GM12878 (cell line): ENCODE data around the gene SRA1. TPM values are rescaled to one million over a fixed set of nuclear protein-coding genes. Genes with fewer than 3 reads are reported as not detected.

Experiments
- BHLHE40 ChIP-seq, 2 experiments: fragments of 450-650 bp in 1 of 2; IDR thresholded peaks; 2 replicates each; pipeline ENCODE4 v1.6.1; 2011 to 2017; ENCODE audit warnings: low read depth in 2 of 2, borderline replicate concordance in 1 of 2, improper control_type of control experiment in 1 of 2, low read length in 1 of 2, mild to moderate bottlenecking in 1 of 2
- BRCA1 ChIP-seq: IDR thresholded peaks from 2 replicates; pipeline ENCODE4 v1.6.1; 2011; ENCODE audit warnings: low read depth, low read length, improper control_type of control experiment
- DPF2 ChIP-seq: fragments of 450-650 bp; IDR thresholded peaks from 2 replicates; pipeline ENCODE4 v1.6.1; 2017; ENCODE audit warnings: mild to moderate bottlenecking
- FOXK2 ChIP-seq: fragments of 450-650 bp; IDR thresholded peaks from 2 replicates; pipeline ENCODE4 v1.6.1; 2017; ENCODE audit warnings: mild to moderate bottlenecking, moderate library complexity
- IRF4 ChIP-seq: IDR thresholded peaks from 2 replicates; pipeline ENCODE4 v1.6.1; 2011; ENCODE audit warnings: low read depth, low read length
- NFYA ChIP-seq: IDR thresholded peaks from 2 replicates; pipeline ENCODE4 v1.6.1; 2011; ENCODE audit warnings: low read depth, mild to moderate bottlenecking, low read length, improper control_type of control experiment, borderline replicate concordance
- NRF1 ChIP-seq: conservative IDR thresholded peaks from 2 replicates; pipeline ENCODE4 v1.6.1; 2011; ENCODE audit warnings: mild to moderate bottlenecking, low read depth, low read length, improper control_type of control experiment
- RAD21 ChIP-seq: IDR thresholded peaks from 2 replicates; pipeline ENCODE4 v1.6.1; 2011; ENCODE audit warnings: mild to moderate bottlenecking, low read depth, low read length, moderate library complexity; ENCODE audit not compliant: insufficient read depth
- TCF7 ChIP-seq: IDR thresholded peaks from 2 replicates; pipeline ENCODE4 v1.6.1; 2014; ENCODE audit warnings: antibody characterized with exemption, borderline replicate concordance
- WRNIP1 ChIP-seq: IDR thresholded peaks from 2 replicates; pipeline ENCODE4 v1.6.1; 2011; ENCODE audit warnings: low read depth, low read length, improper control_type of control experiment, borderline replicate concordance
- ZNF622 ChIP-seq: fragments of 450-650 bp; IDR thresholded peaks from 2 replicates; pipeline ENCODE4 v1.6.1; 2017; ENCODE audit warnings: mild to moderate bottlenecking, inconsistent platforms
- ZZZ3 ChIP-seq: IDR thresholded peaks from 2 replicates; pipeline ENCODE4 v1.6.1; 2011; ENCODE audit warnings: low read depth; ENCODE audit not compliant: control insufficient read depth, insufficient read length
- polyA plus RNA-seq, 11 experiments: library from polyadenylated mRNA; depleted of rRNA in 4 of 11; unstranded in 6 of 11; stranded (reverse) in 5 of 11; fragments of >200 nt; fragmentation: Nextera tagmentation in 4 of 11; fragmentation: Illumina TruSeq in 1 of 11; extraction: Ambion mirVana in 4 of 11; extraction: Trizol in 1 of 11; gene quantifications; 1 replicate in 1 of 11; 2 replicates in 10 of 11; pipeline versions ENCODE4 v1.2.1 to v1.2.3, GENCODE V29; 2011 to 2016; ENCODE audit warnings: inconsistent platforms in 2 of 11, missing spikeins in 2 of 11, low read depth in 1 of 11
- total RNA-seq, 4 experiments: library from RNA; depleted of rRNA in 3 of 4; stranded (reverse); fragments of >200 nt in 3 of 4; fragmentation: Illumina TruSeq in 1 of 4; extraction: Trizol in 1 of 4; gene quantifications; 2 replicates each; pipeline versions ENCODE4 v1.2.1 to v1.2.3, GENCODE V29; 2013 to 2021
- TF ChIP-seq, protein P1 (sequence below): fragments of 450-650 bp; IDR thresholded peaks from 2 replicates; pipeline ENCODE4 v1.6.1; 2016; ENCODE audit warnings: mild to moderate bottlenecking, moderate library complexity, borderline replicate concordance
- TF ChIP-seq, protein P2 (sequence below): fragments of 450-650 bp; IDR thresholded peaks from 2 replicates; pipeline ENCODE4 v1.6.1; 2016; ENCODE audit warnings: mild to moderate bottlenecking
- TF ChIP-seq, protein P3 (sequence below), 3 experiments: IDR thresholded peaks in 2 of 3; conservative IDR thresholded peaks in 1 of 3; 2 replicates each; pipeline ENCODE4 v1.5.1; 2011; ENCODE audit warnings: low read depth in 3 of 3, low read length in 3 of 3, mild to moderate bottlenecking in 3 of 3, control low read depth in 2 of 3, moderate library complexity in 2 of 3, inconsistent platforms in 1 of 3, mixed read lengths in 1 of 3; ENCODE audit not compliant: control insufficient read depth in 2 of 3, insufficient read depth in 1 of 3; ENCODE audit errors: extremely low read depth in 1 of 3
- TF ChIP-seq, protein P4 (sequence below): fragments of 450-650 bp; IDR thresholded peaks from 2 replicates; pipeline ENCODE4 v1.6.1; 2018; ENCODE audit warnings: borderline replicate concordance, mild to moderate bottlenecking; ENCODE audit not compliant: partially characterized antibody

Gene SRA1
- total and polyA plus RNA-seq, 10 of the 15 experiments (the other 5 are each of a cell fraction or from before 2014, with no cell fraction given), result 35.3 to 127 (median 56.1) TPM

DNA sequence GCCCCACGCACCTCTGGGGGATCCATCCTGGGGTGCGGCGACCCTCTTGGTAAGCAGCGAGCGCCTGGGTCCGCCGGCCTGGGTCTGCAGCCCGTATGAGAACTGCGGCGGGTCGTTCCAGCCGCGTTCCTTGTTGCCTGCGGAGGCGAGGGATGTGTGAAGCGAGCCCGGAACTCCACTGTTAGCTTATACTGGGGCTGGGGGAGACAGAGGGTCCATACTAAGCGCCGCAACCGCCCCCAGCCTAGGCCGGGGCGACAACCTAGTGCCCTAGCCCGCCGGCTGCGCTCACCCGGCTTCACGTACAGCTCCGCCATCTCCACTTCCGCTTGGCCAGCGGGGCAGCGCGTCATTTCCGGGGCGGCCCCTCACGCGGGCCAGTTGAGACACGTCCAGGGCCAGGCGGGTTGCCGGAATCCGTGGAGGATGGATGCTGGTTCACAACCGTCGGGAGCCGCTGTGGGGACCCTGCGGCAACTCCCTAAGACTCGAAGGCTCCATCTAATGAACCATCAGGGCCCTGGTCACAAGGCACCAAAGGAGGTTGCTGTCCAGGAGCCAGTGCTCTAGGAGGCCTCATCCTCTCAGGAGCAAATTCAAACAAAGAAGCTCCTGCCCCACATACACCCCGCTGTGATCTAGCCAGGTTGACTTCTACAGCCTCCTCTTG is at the start of gene SRA1 (continued):
- TF ChIP-seq NFYA, result no peak
- TF ChIP-seq, protein P1, sequence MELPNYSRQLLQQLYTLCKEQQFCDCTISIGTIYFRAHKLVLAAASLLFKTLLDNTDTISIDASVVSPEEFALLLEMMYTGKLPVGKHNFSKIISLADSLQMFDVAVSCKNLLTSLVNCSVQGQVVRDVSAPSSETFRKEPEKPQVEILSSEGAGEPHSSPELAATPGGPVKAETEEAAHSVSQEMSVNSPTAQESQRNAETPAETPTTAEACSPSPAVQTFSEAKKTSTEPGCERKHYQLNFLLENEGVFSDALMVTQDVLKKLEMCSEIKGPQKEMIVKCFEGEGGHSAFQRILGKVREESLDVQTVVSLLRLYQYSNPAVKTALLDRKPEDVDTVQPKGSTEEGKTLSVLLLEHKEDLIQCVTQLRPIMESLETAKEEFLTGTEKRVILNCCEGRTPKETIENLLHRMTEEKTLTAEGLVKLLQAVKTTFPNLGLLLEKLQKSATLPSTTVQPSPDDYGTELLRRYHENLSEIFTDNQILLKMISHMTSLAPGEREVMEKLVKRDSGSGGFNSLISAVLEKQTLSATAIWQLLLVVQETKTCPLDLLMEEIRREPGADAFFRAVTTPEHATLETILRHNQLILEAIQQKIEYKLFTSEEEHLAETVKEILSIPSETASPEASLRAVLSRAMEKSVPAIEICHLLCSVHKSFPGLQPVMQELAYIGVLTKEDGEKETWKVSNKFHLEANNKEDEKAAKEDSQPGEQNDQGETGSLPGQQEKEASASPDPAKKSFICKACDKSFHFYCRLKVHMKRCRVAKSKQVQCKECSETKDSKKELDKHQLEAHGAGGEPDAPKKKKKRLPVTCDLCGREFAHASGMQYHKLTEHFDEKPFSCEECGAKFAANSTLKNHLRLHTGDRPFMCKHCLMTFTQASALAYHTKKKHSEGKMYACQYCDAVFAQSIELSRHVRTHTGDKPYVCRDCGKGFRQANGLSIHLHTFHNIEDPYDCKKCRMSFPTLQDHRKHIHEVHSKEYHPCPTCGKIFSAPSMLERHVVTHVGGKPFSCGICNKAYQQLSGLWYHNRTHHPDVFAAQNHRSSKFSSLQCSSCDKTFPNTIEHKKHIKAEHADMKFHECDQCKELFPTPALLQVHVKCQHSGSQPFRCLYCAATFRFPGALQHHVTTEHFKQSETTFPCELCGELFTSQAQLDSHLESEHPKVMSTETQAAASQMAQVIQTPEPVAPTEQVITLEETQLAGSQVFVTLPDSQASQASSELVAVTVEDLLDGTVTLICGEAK, result peak; percentile 89
- 0 out of 2 replicates have a peak, but pooled peaks have one; percentile 20 for TF ChIP-seq IRF4
- TF ChIP-seq NRF1, result no peak
- TF ChIP-seq ZZZ3, result no peak
- peak in 1 of 2 experiments; percentile 64; a peak in 2 of 4 replicates for TF ChIP-seq BHLHE40 (IDR thresholded peaks at IDR 0.05; ENCODE audit: borderline replicate concordance in 1 of 2, low read depth in 2 of 2, low read length in 1 of 2)
- no peak for TF ChIP-seq ZNF622
- no peak for TF ChIP-seq BRCA1
- TF ChIP-seq, protein P2, sequence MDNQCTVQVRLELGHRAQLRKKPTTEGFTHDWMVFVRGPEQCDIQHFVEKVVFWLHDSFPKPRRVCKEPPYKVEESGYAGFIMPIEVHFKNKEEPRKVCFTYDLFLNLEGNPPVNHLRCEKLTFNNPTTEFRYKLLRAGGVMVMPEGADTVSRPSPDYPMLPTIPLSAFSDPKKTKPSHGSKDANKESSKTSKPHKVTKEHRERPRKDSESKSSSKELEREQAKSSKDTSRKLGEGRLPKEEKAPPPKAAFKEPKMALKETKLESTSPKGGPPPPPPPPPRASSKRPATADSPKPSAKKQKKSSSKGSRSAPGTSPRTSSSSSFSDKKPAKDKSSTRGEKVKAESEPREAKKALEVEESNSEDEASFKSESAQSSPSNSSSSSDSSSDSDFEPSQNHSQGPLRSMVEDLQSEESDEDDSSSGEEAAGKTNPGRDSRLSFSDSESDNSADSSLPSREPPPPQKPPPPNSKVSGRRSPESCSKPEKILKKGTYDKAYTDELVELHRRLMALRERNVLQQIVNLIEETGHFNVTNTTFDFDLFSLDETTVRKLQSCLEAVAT, result peak; percentile 59; the same call in 1 of the 2 replicates
- TF ChIP-seq DPF2, result 0 out of 2 replicates have a peak, but pooled peaks have one; percentile 54
- no peak for TF ChIP-seq FOXK2
- TF ChIP-seq TCF7, result no peak
- TF ChIP-seq, protein P3, sequence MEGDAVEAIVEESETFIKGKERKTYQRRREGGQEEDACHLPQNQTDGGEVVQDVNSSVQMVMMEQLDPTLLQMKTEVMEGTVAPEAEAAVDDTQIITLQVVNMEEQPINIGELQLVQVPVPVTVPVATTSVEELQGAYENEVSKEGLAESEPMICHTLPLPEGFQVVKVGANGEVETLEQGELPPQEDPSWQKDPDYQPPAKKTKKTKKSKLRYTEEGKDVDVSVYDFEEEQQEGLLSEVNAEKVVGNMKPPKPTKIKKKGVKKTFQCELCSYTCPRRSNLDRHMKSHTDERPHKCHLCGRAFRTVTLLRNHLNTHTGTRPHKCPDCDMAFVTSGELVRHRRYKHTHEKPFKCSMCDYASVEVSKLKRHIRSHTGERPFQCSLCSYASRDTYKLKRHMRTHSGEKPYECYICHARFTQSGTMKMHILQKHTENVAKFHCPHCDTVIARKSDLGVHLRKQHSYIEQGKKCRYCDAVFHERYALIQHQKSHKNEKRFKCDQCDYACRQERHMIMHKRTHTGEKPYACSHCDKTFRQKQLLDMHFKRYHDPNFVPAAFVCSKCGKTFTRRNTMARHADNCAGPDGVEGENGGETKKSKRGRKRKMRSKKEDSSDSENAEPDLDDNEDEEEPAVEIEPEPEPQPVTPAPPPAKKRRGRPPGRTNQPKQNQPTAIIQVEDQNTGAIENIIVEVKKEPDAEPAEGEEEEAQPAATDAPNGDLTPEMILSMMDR (IDR thresholded peaks at IDR 0.05 in 2 of 3, conservative IDR thresholded peaks at IDR 0.05 in 1 of 3; ENCODE audit: control insufficient read depth in 2 of 3, extremely low read depth in 1 of 3, insufficient read depth in 1 of 3, low read depth in 3 of 3, low read length in 3 of 3), result no peak
- TF ChIP-seq RAD21, result no peak
- TF ChIP-seq WRNIP1, result no peak
- TF ChIP-seq, protein P4, sequence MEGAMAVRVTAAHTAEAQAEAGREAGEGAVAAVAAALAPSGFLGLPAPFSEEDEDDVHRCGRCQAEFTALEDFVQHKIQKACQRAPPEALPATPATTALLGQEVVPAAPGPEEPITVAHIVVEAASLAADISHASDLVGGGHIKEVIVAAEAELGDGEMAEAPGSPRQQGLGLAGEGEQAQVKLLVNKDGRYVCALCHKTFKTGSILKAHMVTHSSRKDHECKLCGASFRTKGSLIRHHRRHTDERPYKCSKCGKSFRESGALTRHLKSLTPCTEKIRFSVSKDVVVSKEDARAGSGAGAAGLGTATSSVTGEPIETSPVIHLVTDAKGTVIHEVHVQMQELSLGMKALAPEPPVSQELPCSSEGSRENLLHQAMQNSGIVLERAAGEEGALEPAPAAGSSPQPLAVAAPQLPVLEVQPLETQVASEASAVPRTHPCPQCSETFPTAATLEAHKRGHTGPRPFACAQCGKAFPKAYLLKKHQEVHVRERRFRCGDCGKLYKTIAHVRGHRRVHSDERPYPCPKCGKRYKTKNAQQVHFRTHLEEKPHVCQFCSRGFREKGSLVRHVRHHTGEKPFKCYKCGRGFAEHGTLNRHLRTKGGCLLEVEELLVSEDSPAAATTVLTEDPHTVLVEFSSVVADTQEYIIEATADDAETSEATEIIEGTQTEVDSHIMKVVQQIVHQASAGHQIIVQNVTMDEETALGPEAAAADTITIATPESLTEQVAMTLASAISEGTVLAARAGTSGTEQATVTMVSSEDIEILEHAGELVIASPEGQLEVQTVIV, result peak; percentile 67
